DND-41 (cell line): Measurements from ENCODE around the gene OR10AD1.
"Not testable (repeated sequence)": the region's sequence is repeated elsewhere in the genome, so short reads cannot be mapped to it uniquely, and the experiment has no call there.

ENCODE experiments used
- EZH2 ChIP-seq: IDR thresholded peaks from 3 replicates; pipeline ENCODE4 v1.6.1; 2012; ENCODE audit warnings: borderline replicate concordance, low read depth, mild to moderate bottlenecking, moderate library complexity, low read length, inconsistent platforms; ENCODE audit not compliant: severe bottlenecking
- TF ChIP-seq, protein P1 (sequence below): IDR thresholded peaks from 2 replicates; pipeline ENCODE4 v1.5.1; 2012; ENCODE audit warnings: borderline replicate concordance, low read length, moderate library complexity, mild to moderate bottlenecking; ENCODE audit not compliant: poor library complexity, severe bottlenecking; ENCODE audit errors: extremely low read depth

GRCh38 chr12:48224533-48224932 lies 21.4 kb upstream of the OR10AD1 start:
- TF ChIP-seq, protein P1, sequence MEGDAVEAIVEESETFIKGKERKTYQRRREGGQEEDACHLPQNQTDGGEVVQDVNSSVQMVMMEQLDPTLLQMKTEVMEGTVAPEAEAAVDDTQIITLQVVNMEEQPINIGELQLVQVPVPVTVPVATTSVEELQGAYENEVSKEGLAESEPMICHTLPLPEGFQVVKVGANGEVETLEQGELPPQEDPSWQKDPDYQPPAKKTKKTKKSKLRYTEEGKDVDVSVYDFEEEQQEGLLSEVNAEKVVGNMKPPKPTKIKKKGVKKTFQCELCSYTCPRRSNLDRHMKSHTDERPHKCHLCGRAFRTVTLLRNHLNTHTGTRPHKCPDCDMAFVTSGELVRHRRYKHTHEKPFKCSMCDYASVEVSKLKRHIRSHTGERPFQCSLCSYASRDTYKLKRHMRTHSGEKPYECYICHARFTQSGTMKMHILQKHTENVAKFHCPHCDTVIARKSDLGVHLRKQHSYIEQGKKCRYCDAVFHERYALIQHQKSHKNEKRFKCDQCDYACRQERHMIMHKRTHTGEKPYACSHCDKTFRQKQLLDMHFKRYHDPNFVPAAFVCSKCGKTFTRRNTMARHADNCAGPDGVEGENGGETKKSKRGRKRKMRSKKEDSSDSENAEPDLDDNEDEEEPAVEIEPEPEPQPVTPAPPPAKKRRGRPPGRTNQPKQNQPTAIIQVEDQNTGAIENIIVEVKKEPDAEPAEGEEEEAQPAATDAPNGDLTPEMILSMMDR: not testable (repeated sequence)
- not testable (repeated sequence) for TF ChIP-seq EZH2
